NCI-H82 treated with DMSO at 0.1 percent for 48 hours (cell line): ENCODE data around the gene HOXD3.

ENCODE experiments used
- DNase-seq: peaks from one replicate; lab custom pipeline; 2025; ENCODE audit not compliant: unreplicated experiment; lab: John Stamatoyannopoulos, UW

HOXD3 gene

GRCh38 chr2:176121190-176122051, 35.7 kb upstream of the HOXD3 start:
- no peak for DNase-seq

- no peak for DNase-seq
These were observed 34.9 kb upstream of the HOXD3 start for GRCh38 chr2:176122052-176122682.

GRCh38 chr2:176122683-176123410, 34.3 kb upstream of the HOXD3 start, which contains the start of gene HOXD9:
TSS of gene HOXD9 (plus strand) at chr2:176122719. CDS start at chr2:176122769, 50 bp downstream.
- DNase-seq, result no peak

GRCh38 chr2:176123411-176124109, 33.5 kb upstream of the HOXD3 start:
- no peak for DNase-seq

GRCh38 chr2:176124110-176124946, 32.8 kb upstream of the HOXD3 start:
- DNase-seq, result no peak

- no peak for DNase-seq
These were observed 31.9 kb upstream of the HOXD3 start for GRCh38 chr2:176124947-176125771.

- no peak for DNase-seq
These were observed 31.4 kb upstream of the HOXD3 start for GRCh38 chr2:176125772-176126054.

- DNase-seq, result peak; percentile 23
These were observed 30.0 kb upstream of the HOXD3 start for GRCh38 chr2:176126929-176127773.

GRCh38 chr2:176127774-176128072, 29.4 kb upstream of the HOXD3 start:
- DNase-seq, result no peak

- DNase-seq, result no peak
These were observed 28.7 kb upstream of the HOXD3 start for GRCh38 chr2:176128172-176128981.

- peak; percentile 35 for DNase-seq
These were observed 27.9 kb upstream of the HOXD3 start, which contains the start of gene HOXD8 for GRCh38 chr2:176128982-176129796. TSS of gene HOXD8 (plus strand) at chr2:176129705. CDS start at chr2:176130367, 662 bp downstream.

- no peak for DNase-seq
These were observed 27.3 kb upstream of the HOXD3 start for GRCh38 chr2:176129813-176130146.

GRCh38 chr2:176130147-176130956, 26.8 kb upstream of the HOXD3 start:
- no peak for DNase-seq

GRCh38 chr2:176130957-176131847, 25.9 kb upstream of the HOXD3 start:
- no peak for DNase-seq

- DNase-seq, result no peak
These were observed 25.3 kb upstream of the HOXD3 start for GRCh38 chr2:176131848-176132158.
